Measurements from ENCODE around the gene CCDC152. TPM values are rescaled to one million over a fixed set of nuclear protein-coding genes. Genes with fewer than 3 reads are reported as not detected.

The CCDC152 gene
- total RNA-seq, 4 donors from 2014 or later, result 0.13 to 1.1 (median 0.65) TPM

- intact Hi-C loops (cut with DNase I; ENCODE audit: low total_unique reads) (loop anchor here (10.0 kb wide), 1 partner anchor 757 kb away; no protein-coding TSS in a partner anchor), in situ Hi-C loops (cut with MboI; ENCODE audit: low sequenced_read_pairs in 4 of 4) (loop anchor here in 1 of 4 donors (25.0 kb wide), 1 partner anchor 106 kb away; no protein-coding TSS in a partner anchor)
- no peaks in the 10 kb centered on the region for H3K36me3 ChIP-seq
- H3K9me3 ChIP-seq, result no peaks in the 10 kb centered on the region
- DNase-seq (no peak), ATAC-seq (no peak)
- TF ChIP-seq POLR2A (IDR thresholded peaks at IDR 0.05) (no peak), CTCF (IDR thresholded peaks at IDR 0.05 in 4 of 5, conservative IDR thresholded peaks at IDR 0.05 in 1 of 5) (no peak)
- no peak overlapping the region for H3K4me3 ChIP-seq
- no peaks in the 10 kb centered on the region for H3K27me3 ChIP-seq
- no peak overlapping the region for H3K27ac ChIP-seq
- no peaks in the 10 kb centered on the region for H3K4me1 ChIP-seq
Observed at GRCh38 chr5:42781584-42781983, 25.0 kb downstream of the CCDC152 start.

GRCh38 chr5:42784132-42784531 is 27.5 kb downstream of the CCDC152 start:
- DNase-seq, result no peak

GRCh38 chr5:42785756-42786155 is 29.1 kb downstream of the CCDC152 start:
- no peaks in the 10 kb centered on the region for H3K9me3 ChIP-seq
- H3K27me3 ChIP-seq, result no peaks in the 10 kb centered on the region
- DNase-seq (no peak), ATAC-seq (no peak)
- in situ Hi-C loops (cut with MboI; ENCODE audit: low sequenced_read_pairs in 4 of 4) (loop anchor here in 1 of 4 donors (25.0 kb wide), 1 partner anchor 102 kb away; no protein-coding TSS in a partner anchor), intact Hi-C loops (cut with DNase I; ENCODE audit: low total_unique reads) (loop anchor here (10.0 kb wide), 1 partner anchor 761 kb away; no protein-coding TSS in a partner anchor)
- H3K4me1 ChIP-seq, result peaks cover 0 to 4% of the 10 kb centered on the region in 2 donors
- no peak overlapping the region for H3K4me3 ChIP-seq
- TF ChIP-seq POLR2A (IDR thresholded peaks at IDR 0.05) (no peak), CTCF (IDR thresholded peaks at IDR 0.05 in 4 of 5, conservative IDR thresholded peaks at IDR 0.05 in 1 of 5) (no peak)
- H3K36me3 ChIP-seq, result no peaks in the 10 kb centered on the region
- H3K27ac ChIP-seq, result no peak overlapping the region

More at GRCh38 chr5:42784132-42784531, 27.5 kb downstream of the CCDC152 start:
- no peaks in the 10 kb centered on the region for H3K36me3 ChIP-seq
- H3K27ac ChIP-seq, result no peak overlapping the region
- intact Hi-C loops (cut with DNase I; ENCODE audit: low total_unique reads), result loop anchor here (10.0 kb wide), 1 partner anchor 759 kb away; no protein-coding TSS in a partner anchor
- TF ChIP-seq CTCF (IDR thresholded peaks at IDR 0.05 in 4 of 5, conservative IDR thresholded peaks at IDR 0.05 in 1 of 5) (no peak), POLR2A (IDR thresholded peaks at IDR 0.05) (no peak)
- in situ Hi-C loops (cut with MboI; ENCODE audit: low sequenced_read_pairs in 4 of 4), result loop anchor here in 1 of 4 donors (25.0 kb wide), 1 partner anchor 103 kb away; no protein-coding TSS in a partner anchor
- H3K27me3 ChIP-seq, result no peaks in the 10 kb centered on the region
- H3K9me3 ChIP-seq, result no peaks in the 10 kb centered on the region
- no peak for ATAC-seq
- H3K4me3 ChIP-seq, result no peak overlapping the region
- no peaks in the 10 kb centered on the region for H3K4me1 ChIP-seq

GRCh38 chr5:42787073-42787472 is 30.5 kb downstream of the CCDC152 start:
- DNase-seq, result no peak
- TF ChIP-seq CTCF (IDR thresholded peaks at IDR 0.05 in 4 of 5, conservative IDR thresholded peaks at IDR 0.05 in 1 of 5) (no peak), POLR2A (IDR thresholded peaks at IDR 0.05) (no peak)
- peaks cover 0 to 4% of the 10 kb centered on the region in 2 donors for H3K4me1 ChIP-seq
- intact Hi-C loops (cut with DNase I; ENCODE audit: low total_unique reads) (loop anchor here (10.0 kb wide), 1 partner anchor 762 kb away; no protein-coding TSS in a partner anchor), in situ Hi-C loops (cut with MboI; ENCODE audit: low sequenced_read_pairs in 4 of 4) (loop anchor here in 1 of 4 donors (25.0 kb wide), 1 partner anchor 100 kb away; no protein-coding TSS in a partner anchor)
- H3K27ac ChIP-seq, result no peak overlapping the region
- H3K9me3 ChIP-seq, result no peaks in the 10 kb centered on the region
- no peaks in the 10 kb centered on the region for H3K36me3 ChIP-seq
- ATAC-seq, result no peak
- H3K4me3 ChIP-seq, result no peak overlapping the region
- H3K27me3 ChIP-seq, result no peaks in the 10 kb centered on the region

Data from gastrocnemius medialis (tissue), 4 donors.